H1 (cell line): ENCODE measurements around the gene MFAP5. TPM values are rescaled to one million over a fixed set of nuclear protein-coding genes. Genes with fewer than 3 reads are reported as not detected.

Source experiments
- CTCF ChIA-PET: fragments of 300-600 bp; sonication (Branson Sonifier 250); formaldehyde crosslinking; loops from one replicate; lab custom pipeline; 2021; ENCODE audit not compliant: partially characterized antibody; lab: Charles Lee
- POLR2A ChIA-PET: fragments of 300-600 bp; sonication (Branson Sonifier 250); formaldehyde crosslinking; loops from one replicate; lab custom pipeline; 2021; ENCODE audit warnings: inconsistent platforms; ENCODE audit not compliant: partially characterized antibody; lab: Charles Lee
- DNase-seq, 2 experiments: peaks; one replicate each; pipeline versions ENCODE4 v3.0.0 to v3.0.0-alpha.2; 2010 to 2022; ENCODE audit warnings: low spot score in 2 of 2, low read depth in 1 of 2, mixed read lengths in 1 of 2
- FAIRE-seq: peaks from 2 replicates; lab custom pipeline; 2011; peaks lifted over from hg19 to GRCh38; lab: Jason Lieb, UNC
- H2AFZ ChIP-seq: 2 replicates; pipeline ENCODE4 v1.8.1; 2012; ENCODE audit warnings: low read length, inconsistent platforms
- H2AK5ac ChIP-seq: 2 replicates; pipeline ENCODE4 v1.6.1; 2013; ENCODE audit warnings: low read depth, low read length
- H2BK120ac ChIP-seq: replicated peaks from 2 replicates; pipeline ENCODE3; 2013; ENCODE audit warnings: low read depth, low read length, inconsistent platforms
- H2BK12ac ChIP-seq: 2 replicates; pipeline ENCODE4 v1.6.1; 2013; ENCODE audit warnings: low read depth, low read length
- H2BK15ac ChIP-seq: 2 replicates; pipeline ENCODE4 v1.6.1; 2013; ENCODE audit warnings: low read length
- H2BK20ac ChIP-seq: 2 replicates; pipeline ENCODE4 v1.6.1; 2013; ENCODE audit warnings: low read length
- H2BK5ac ChIP-seq: 2 replicates; pipeline ENCODE4 v1.6.1; 2013; ENCODE audit warnings: low read depth, low read length
- H3K14ac ChIP-seq: 2 replicates; pipeline ENCODE4 v1.6.1; 2013; ENCODE audit warnings: inconsistent platforms; ENCODE audit not compliant: insufficient read length
- H3K18ac ChIP-seq: 2 replicates; pipeline ENCODE4 v1.6.1; 2013; ENCODE audit warnings: low read length; ENCODE audit errors: extremely low read depth
- H3K23ac ChIP-seq: 2 replicates; pipeline ENCODE4 v1.6.1; 2013; ENCODE audit warnings: inconsistent platforms; ENCODE audit not compliant: insufficient read length
- H3K23me2 ChIP-seq: 2 replicates; pipeline ENCODE4 v1.6.1; 2013; ENCODE audit warnings: low read depth, low read length
- H3K27ac ChIP-seq: 2 replicates; pipeline ENCODE4 v1.6.1; 2011; ENCODE audit warnings: low read depth, low read length, inconsistent platforms
- H3K27me3 ChIP-seq, 4 experiments: replicated peaks in 1 of 4; 1 replicate in 1 of 4; 2 replicates in 3 of 4; pipeline versions ENCODE4 v1.6.1 to v1.8.1; 2011 to 2013; ENCODE audit warnings: low read length in 3 of 4, mild to moderate bottlenecking in 3 of 4, inconsistent platforms in 2 of 4, mixed read lengths in 2 of 4, moderate library complexity in 1 of 4; ENCODE audit not compliant: control insufficient read depth in 3 of 4, insufficient read depth in 3 of 4; ENCODE audit errors: extremely low read depth in 1 of 4
- H3K36me3 ChIP-seq, 4 experiments: 2 replicates each; pipeline versions ENCODE4 v1.6.1 to v1.8.1; 2011 to 2013; ENCODE audit warnings: mild to moderate bottlenecking in 4 of 4, low read length in 3 of 4, moderate library complexity in 2 of 4, control low read depth in 1 of 4, inconsistent platforms in 1 of 4; ENCODE audit not compliant: insufficient read depth in 4 of 4, control insufficient read depth in 2 of 4
- H3K4ac ChIP-seq: replicated peaks from 2 replicates; pipeline ENCODE3; 2013; ENCODE audit warnings: low read length, low read depth, mixed read lengths, inconsistent platforms; ENCODE audit not compliant: insufficient read length
- H3K4me1 ChIP-seq, 4 experiments: replicated peaks in 1 of 4; 1 replicate in 1 of 4; 2 replicates in 3 of 4; pipeline versions ENCODE4 v1.6.1 to v1.8.1; 2011 to 2013; ENCODE audit warnings: low read length in 3 of 4, inconsistent platforms in 2 of 4, mixed read lengths in 1 of 4; ENCODE audit not compliant: insufficient read depth in 4 of 4, control insufficient read depth in 3 of 4
- H3K4me2 ChIP-seq, 2 experiments: 2 replicates each; pipeline versions ENCODE4 v1.6.1 to v1.8.1; 2011 to 2013; ENCODE audit warnings: low read depth in 2 of 2, low read length in 2 of 2, control low read depth in 1 of 2, inconsistent platforms in 1 of 2, mild to moderate bottlenecking in 1 of 2; ENCODE audit not compliant: insufficient read depth in 1 of 2
- H3K4me3 ChIP-seq, 4 experiments: fragments of 200-600, 300-600 bp in 1 of 4; sonication (generic), shearing (Covaris generic), sonication (Bioruptor Twin) in 1 of 4; 2 replicates each; pipeline versions ENCODE4 v1.5.1 to v1.8.1; 2011 to 2016; ENCODE audit warnings: low read length in 4 of 4, low read depth in 3 of 4, control low read depth in 2 of 4, inconsistent platforms in 2 of 4, mild to moderate bottlenecking in 2 of 4, mixed read lengths in 1 of 4, moderate library complexity in 1 of 4; ENCODE audit not compliant: insufficient read depth in 2 of 4; ENCODE audit errors: extremely low read depth in 1 of 4
- H3K56ac ChIP-seq: replicated peaks from 2 replicates; pipeline ENCODE3; 2013; ENCODE audit warnings: low read depth, mild to moderate bottlenecking, mixed read lengths, low read length, inconsistent platforms; ENCODE audit not compliant: insufficient read length
- H3K79me1 ChIP-seq: 2 replicates; pipeline ENCODE4 v1.6.1; 2013; ENCODE audit warnings: low read depth, low read length, control low read depth
- H3K79me2 ChIP-seq, 2 experiments: 2 replicates each; pipeline versions ENCODE4 v1.6.1 to v1.8.1; 2012 to 2013; ENCODE audit warnings: low read length in 2 of 2, mild to moderate bottlenecking in 2 of 2, inconsistent platforms in 1 of 2; ENCODE audit not compliant: insufficient read depth in 2 of 2, control insufficient read depth in 1 of 2
- H3K9ac ChIP-seq, 4 experiments: replicated peaks in 1 of 4; 1 replicate in 1 of 4; 2 replicates in 3 of 4; pipeline versions ENCODE4 v1.6.1 to v1.8.1; 2011 to 2013; ENCODE audit warnings: low read depth in 3 of 4, low read length in 3 of 4, control low read depth in 2 of 4, mild to moderate bottlenecking in 2 of 4, moderate library complexity in 2 of 4, inconsistent platforms in 1 of 4; ENCODE audit errors: extremely low read depth in 1 of 4
- H3K9me3 ChIP-seq, 2 experiments: 2 replicates each; pipeline versions ENCODE4 v1.6.1 to v1.8.1; 2012 to 2013; ENCODE audit warnings: mild to moderate bottlenecking in 2 of 2, moderate library complexity in 2 of 2, control low read depth in 1 of 2, inconsistent platforms in 1 of 2, low read depth in 1 of 2, low read length in 1 of 2, mixed read lengths in 1 of 2; ENCODE audit not compliant: insufficient read depth in 2 of 2
- H4K20me1 ChIP-seq, 2 experiments: replicated peaks in 1 of 2; 2 replicates each; pipeline versions ENCODE3 to v1.8.1; 2011 to 2013; ENCODE audit warnings: inconsistent platforms in 2 of 2, low read length in 2 of 2, mild to moderate bottlenecking in 1 of 2; ENCODE audit not compliant: insufficient read depth in 2 of 2, control insufficient read depth in 1 of 2
- H4K5ac ChIP-seq: 2 replicates; pipeline ENCODE4 v1.6.1; 2013; ENCODE audit warnings: low read length, low read depth, mixed read lengths, inconsistent platforms; ENCODE audit not compliant: insufficient read length
- H4K8ac ChIP-seq: 2 replicates; pipeline ENCODE4 v1.8.0; 2013; ENCODE audit warnings: mild to moderate bottlenecking, moderate library complexity, low read length, inconsistent platforms; ENCODE audit not compliant: insufficient read depth; ENCODE audit errors: extremely low read depth
- H4K91ac ChIP-seq: replicated peaks from 2 replicates; pipeline ENCODE3; 2013; ENCODE audit warnings: low read length, mixed read lengths, inconsistent platforms; ENCODE audit not compliant: insufficient read length
- CTCF ChIP-seq, 3 experiments: IDR thresholded peaks; 1 replicate in 2 of 3; 2 replicates in 1 of 3; pipeline versions ENCODE4 v1.5.1 to v1.6.1; 2011; ENCODE audit warnings: low read length in 3 of 3, mild to moderate bottlenecking in 3 of 3, inconsistent platforms in 2 of 3, low read depth in 1 of 3, moderate library complexity in 1 of 3; ENCODE audit not compliant: insufficient read depth in 1 of 3; ENCODE audit errors: control extremely low read depth in 1 of 3
- EGR1 ChIP-seq: IDR thresholded peaks from 2 replicates; pipeline ENCODE4 v1.6.1; 2011; ENCODE audit warnings: low read depth, low read length, borderline replicate concordance
- EP300 ChIP-seq, 2 experiments: IDR thresholded peaks; 1 replicate in 1 of 2; 2 replicates in 1 of 2; pipeline ENCODE4 v1.6.1; 2011 to 2012; ENCODE audit warnings: low read depth in 2 of 2, low read length in 2 of 2, mild to moderate bottlenecking in 2 of 2, borderline replicate concordance in 1 of 2, inconsistent platforms in 1 of 2, moderate library complexity in 1 of 2
- FOSL1 ChIP-seq: IDR thresholded peaks from 2 replicates; pipeline ENCODE4 v1.6.1; 2011; ENCODE audit warnings: mild to moderate bottlenecking, low read depth, low read length, moderate library complexity; ENCODE audit not compliant: insufficient read depth
- KDM4A ChIP-seq: IDR thresholded peaks from one replicate; pipeline ENCODE4 v1.7.1; 2012; ENCODE audit warnings: low read depth, mild to moderate bottlenecking, moderate library complexity, low read length, inconsistent platforms; ENCODE audit not compliant: severe bottlenecking
- RNF2 ChIP-seq: fragments of 200-900, 300-1000 bp; sonication (generic); IDR thresholded peaks from 2 replicates; pipeline ENCODE4 v1.7.1; 2016; ENCODE audit warnings: borderline replicate concordance, low read depth, mild to moderate bottlenecking, antibody characterized with exemption, low read length; ENCODE audit not compliant: poor library complexity, severe bottlenecking; ENCODE audit errors: missing control alignments
- RXRA ChIP-seq: IDR thresholded peaks from 2 replicates; pipeline ENCODE4 v1.6.1; 2011; ENCODE audit warnings: low read depth, mild to moderate bottlenecking, low read length, moderate library complexity; ENCODE audit not compliant: insufficient read depth
- SIX5 ChIP-seq: IDR thresholded peaks from 2 replicates; pipeline ENCODE4 v1.6.1; 2011; ENCODE audit warnings: mild to moderate bottlenecking, low read depth, low read length
- SRF ChIP-seq: IDR thresholded peaks from 2 replicates; pipeline ENCODE4 v1.6.1; 2011; ENCODE audit warnings: mild to moderate bottlenecking, low read depth, low read length, moderate library complexity
- SUZ12 ChIP-seq: fragments of 200-600 bp; sonication (generic); IDR thresholded peaks from 2 replicates; pipeline ENCODE4 v1.6.1; 2012; ENCODE audit warnings: mild to moderate bottlenecking, inconsistent platforms, low read length, moderate library complexity, mixed read lengths
- WGBS, 2 experiments: shearing (Covaris generic) in 1 of 2; methylation state at CpG; one replicate each; pipeline versions ENCODE4 v1.1.6 to v1.1.7; 2013 to 2015; ENCODE audit warnings: low lambda C conversion rate in 2 of 2, mixed read lengths in 2 of 2, inconsistent platforms in 1 of 2, low coverage in 1 of 2, missing lambda C conversion rate in 1 of 2; ENCODE audit not compliant: insufficient replicate concordance in 2 of 2, insufficient coverage in 1 of 2, insufficient read length in 1 of 2; ENCODE audit errors: extremely low coverage in 1 of 2, missing lambda C conversion rate in 1 of 2; 5-methylcytosine and 5-hydroxymethylcytosine counted together
- polyA plus RNA-seq, 7 experiments: library from polyadenylated mRNA; depleted of rRNA in 3 of 7; stranded (reverse) in 5 of 7; unstranded in 2 of 7; fragments of >200 nt in 5 of 7; fragments of 200-250 nt in 2 of 7; gene quantifications; 1 replicate in 5 of 7; 2 replicates in 1 of 7; 4 replicates in 1 of 7; pipeline versions ENCODE4 v1.2.1 to v1.2.3, GENCODE V29; 2011 to 2013; ENCODE audit warnings: missing spikeins in 2 of 7, mixed read lengths in 2 of 7
- total RNA-seq: library from RNA; stranded (reverse); fragmentation: NEBNext Ultra II Directional; extraction: Animal tissue kit (Norgen Biotek cat#: 25700); gene quantifications from 2 replicates; pipeline ENCODE4 v1.2.1, GENCODE V29; 2021

The MFAP5 gene
- total and polyA plus RNA-seq, 2 of the 8 experiments (the other 6 are each of a cell fraction or from before 2014, with no cell fraction given): 0.60 to 0.86 TPM

- no peak overlapping the region for H3K23ac ChIP-seq
- ChIA-PET CTCF (interaction anchor here (0.6 to 2.3 kb wide), 7 partner anchors 8 to 335 kb away, joined by 3 to 14 read pairs (median 3); no protein-coding TSS in a partner anchor), POLR2A (interaction anchor here (0.9 to 2.7 kb wide), 10 partner anchors 10 to 225 kb away, joined by 3 to 9 read pairs (median 4); no protein-coding TSS in a partner anchor)
- H4K5ac ChIP-seq: no peak overlapping the region
- no peak overlapping the region for H2AK5ac ChIP-seq
- no peak overlapping the region for H3K18ac ChIP-seq
- H3K79me2 ChIP-seq: peaks cover 29 to 84% of the 10 kb centered on the region in 2 experiments
- no peak overlapping the region for H4K8ac ChIP-seq
- H3K4me1 ChIP-seq: peaks cover 0 to 6% (median 3%) of the 10 kb centered on the region in 4 experiments; a peak in 2 of 7 replicates
- H3K4me2 ChIP-seq: no peak overlapping the region
- no peaks in the 10 kb centered on the region for H3K9me3 ChIP-seq
- no peak overlapping the region for H3K14ac ChIP-seq
- no peaks in the 10 kb centered on the region for H3K27me3 ChIP-seq
- no peak overlapping the region for H3K27ac ChIP-seq
- no peak overlapping the region for H4K91ac ChIP-seq
- H2BK12ac ChIP-seq: no peak overlapping the region
- DNase-seq (no peak), FAIRE-seq (no peak)
- no peak overlapping the region for H3K56ac ChIP-seq
- no peak overlapping the region for H3K9ac ChIP-seq
- peaks cover 2% of the 10 kb centered on the region; the same call in 1 of the 2 replicates for H3K23me2 ChIP-seq
- H2BK15ac ChIP-seq: no peak overlapping the region
- peaks cover 3 to 14% of the 10 kb centered on the region in 2 experiments for H4K20me1 ChIP-seq
- H2BK20ac ChIP-seq: no peak overlapping the region
- no peaks in the 10 kb centered on the region; the same call in 1 of the 2 replicates for H3K79me1 ChIP-seq
- H3K4ac ChIP-seq: no peak overlapping the region
- peaks cover 0 to 10% (median 0%) of the 10 kb centered on the region in 4 experiments; a peak in 2 of 8 replicates for H3K36me3 ChIP-seq
- H2BK5ac ChIP-seq: no peak overlapping the region
- H2AFZ ChIP-seq: no peak overlapping the region
- H3K4me3 ChIP-seq: no peak overlapping the region
- H2BK120ac ChIP-seq: no peak overlapping the region
- WGBS, 2 experiments: 87% methylated on average over 4 of the region's 4 CpGs; no CpG with 5 or more reads in 1 of the 2 experiments
- TF ChIP-seq EP300 (IDR thresholded peaks at IDR 0.05; ENCODE audit: borderline replicate concordance in 1 of 2, low read depth in 2 of 2, low read length in 2 of 2): no peak
- TF ChIP-seq RXRA: no peak
- TF ChIP-seq SIX5: no peak
- no peak for TF ChIP-seq RNF2
- TF ChIP-seq FOSL1: no peak
- TF ChIP-seq SUZ12: no peak
- TF ChIP-seq KDM4A: no peak
- no peak for TF ChIP-seq EGR1
- no peak for TF ChIP-seq SRF
- no peak for TF ChIP-seq CTCF (IDR thresholded peaks at IDR 0.05; ENCODE audit: control extremely low read depth in 1 of 3, insufficient read depth in 1 of 3, low read depth in 1 of 3, low read length in 3 of 3)
Measured at GRCh38 chr12:8702159-8702558, 39.5 kb upstream of the MFAP5 start.
